K562 (cell line): Measurements from ENCODE around the gene PLXNA3. TPM values are rescaled to one million over a fixed set of nuclear protein-coding genes. Genes with fewer than 3 reads are reported as not detected.

Experiments
- CEBPB ChIP-seq: fragments of 450-650 bp; IDR thresholded peaks from 2 replicates; pipeline ENCODE4 v1.6.1; 2016; ENCODE audit warnings: missing genetic modification characterization, missing compliant biosample characterization
- CEBPG ChIP-seq, 3 experiments: fragments of 200-800 bp in 1 of 3; sonication (Bioruptor generic) in 1 of 3; sonication (generic) in 1 of 3; formaldehyde crosslinking in 1 of 3; IDR thresholded peaks in 2 of 3; conservative IDR thresholded peaks in 1 of 3; 2 replicates each; pipeline versions ENCODE4 v1.6.1 to v1.8.0; 2016 to 2022; ENCODE audit warnings: missing compliant biosample characterization in 2 of 3, missing genetic modification characterization in 2 of 3, mild to moderate bottlenecking in 1 of 3, missing genetic modification reagents in 1 of 3
- EP400 ChIP-seq: fragments of 450-650 bp; IDR thresholded peaks from 2 replicates; pipeline ENCODE4 v1.6.1; 2017; ENCODE audit warnings: antibody characterized with exemption, mild to moderate bottlenecking, moderate library complexity
- FIP1L1 ChIP-seq: fragments of 200-400 bp; formaldehyde crosslinking; IDR thresholded peaks from 2 replicates; pipeline ENCODE4 v1.6.1; 2018; ENCODE audit warnings: mild to moderate bottlenecking, low read depth, low read length; ENCODE audit not compliant: poor library complexity, severe bottlenecking
- HDAC2 ChIP-seq: fragments of 450-650 bp; IDR thresholded peaks from 2 replicates; pipeline ENCODE4 v1.6.1; 2016; ENCODE audit warnings: mild to moderate bottlenecking
- SRSF1 ChIP-seq: fragments of 200-400 bp; formaldehyde crosslinking; IDR thresholded peaks from 2 replicates; pipeline ENCODE4 v1.6.1; 2017; ENCODE audit warnings: mild to moderate bottlenecking, low read depth, low read length, moderate library complexity
- STAG1 ChIP-seq: sonication (generic); formaldehyde crosslinking; IDR thresholded peaks from 2 replicates; pipeline ENCODE4 v1.5.0; 2020; ENCODE audit warnings: missing genetic modification reagents, borderline replicate concordance
- polyA plus RNA-seq, 8 experiments: library from polyadenylated mRNA; depleted of rRNA in 4 of 8; stranded (reverse) in 5 of 8; unstranded in 3 of 8; fragments of >200 nt; fragmentation: Nextera tagmentation in 2 of 8; fragmentation: Illumina TruSeq in 1 of 8; extraction: Ambion mirVana in 2 of 8; extraction: Trizol in 1 of 8; gene quantifications; 2 replicates each; pipeline versions ENCODE4 v1.2.1 to v1.2.3, GENCODE V29; 2011 to 2014; ENCODE audit warnings: inconsistent platforms in 1 of 8, missing spikeins in 1 of 8
- total RNA-seq, 7 experiments: library from RNA; depleted of rRNA in 6 of 7; stranded (reverse); fragments of >200 nt in 6 of 7; fragmentation: Illumina TruSeq in 2 of 7; extraction: Trizol in 2 of 7; gene quantifications; 2 replicates each; pipeline versions ENCODE4 v1.2.1 to v1.2.3, GENCODE V29; 2011 to 2021; ENCODE audit warnings: low replicate concordance in 1 of 7
- TF ChIP-seq, protein P1 (sequence below): sonication (generic); formaldehyde crosslinking; IDR thresholded peaks from 2 replicates; pipeline ENCODE4 v1.8.1; 2023; ENCODE audit warnings: mild to moderate bottlenecking, missing genetic modification reagents
- TF ChIP-seq, protein P2 (sequence below): fragments of 450-650 bp; IDR thresholded peaks from 2 replicates; pipeline ENCODE4 v1.6.1; 2016; ENCODE audit warnings: missing biosample characterization, missing genetic modification characterization

Gene PLXNA3
- total and polyA plus RNA-seq, 9 of the 15 experiments (the other 6 are each of a cell fraction or from before 2014, with no cell fraction given), result 0.32 to 47.8 (median 7.5) TPM

DNA sequence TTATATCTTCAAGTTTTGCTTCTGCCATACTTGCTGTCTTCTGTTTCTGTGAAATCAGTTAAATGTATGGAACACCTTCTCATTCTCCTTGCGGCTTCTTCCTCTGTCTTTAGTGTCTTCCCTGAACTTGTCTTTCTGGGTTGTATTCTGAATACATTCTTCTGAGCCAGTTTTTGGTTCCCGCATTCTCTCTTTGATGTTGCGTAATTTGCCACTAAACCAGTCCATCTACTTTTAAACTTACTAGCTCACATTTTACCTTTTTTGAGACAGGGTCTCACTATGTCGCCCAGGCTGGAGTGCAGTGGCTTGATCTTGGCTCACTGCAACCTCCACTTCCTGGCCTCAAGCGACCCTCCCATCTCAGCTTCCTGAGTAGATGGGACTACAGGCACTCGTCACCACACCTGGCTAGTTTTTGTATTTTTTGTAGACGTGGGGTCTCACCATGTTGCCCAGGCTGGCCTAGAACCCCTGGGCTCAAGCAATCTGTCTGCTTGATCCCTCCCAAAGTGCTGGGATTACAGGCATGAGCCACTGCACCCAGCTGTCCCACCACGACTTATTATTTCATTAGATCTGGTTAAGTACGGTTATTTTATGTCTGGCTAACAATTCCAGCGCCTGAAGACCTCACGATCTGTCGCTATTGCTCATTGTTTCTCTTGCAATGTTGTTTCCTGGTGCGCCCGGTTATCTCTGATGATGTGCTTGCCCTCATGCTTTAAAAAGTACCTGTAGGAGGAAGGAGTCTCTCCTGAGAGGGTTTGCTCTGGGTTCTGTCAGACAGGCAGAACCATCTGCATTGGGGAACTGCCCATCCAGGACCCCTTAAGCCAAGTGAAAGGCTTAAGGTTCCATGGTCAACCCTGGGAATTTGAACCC is 67.8 kb downstream of the PLXNA3 start (continued):
- TF ChIP-seq CEBPG (CRISPR knock-in tag; IDR thresholded peaks at IDR 0.05) (no peak), CEBPG (tag; conservative IDR thresholded peaks at IDR 0.05 in 1 of 2, IDR thresholded peaks at IDR 0.05 in 1 of 2) (peak in 1 of 2 experiments; percentile 74; a peak in 2 of 4 replicates), EP400 (no peak), CEBPB (tag) (peak; percentile 86), FIP1L1 (no peak), HDAC2 (no peak), STAG1 (no peak), SRSF1 (no peak)
- TF ChIP-seq, protein P1, sequence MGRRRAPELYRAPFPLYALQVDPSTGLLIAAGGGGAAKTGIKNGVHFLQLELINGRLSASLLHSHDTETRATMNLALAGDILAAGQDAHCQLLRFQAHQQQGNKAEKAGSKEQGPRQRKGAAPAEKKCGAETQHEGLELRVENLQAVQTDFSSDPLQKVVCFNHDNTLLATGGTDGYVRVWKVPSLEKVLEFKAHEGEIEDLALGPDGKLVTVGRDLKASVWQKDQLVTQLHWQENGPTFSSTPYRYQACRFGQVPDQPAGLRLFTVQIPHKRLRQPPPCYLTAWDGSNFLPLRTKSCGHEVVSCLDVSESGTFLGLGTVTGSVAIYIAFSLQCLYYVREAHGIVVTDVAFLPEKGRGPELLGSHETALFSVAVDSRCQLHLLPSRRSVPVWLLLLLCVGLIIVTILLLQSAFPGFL, result no peak
- TF ChIP-seq, protein P2, sequence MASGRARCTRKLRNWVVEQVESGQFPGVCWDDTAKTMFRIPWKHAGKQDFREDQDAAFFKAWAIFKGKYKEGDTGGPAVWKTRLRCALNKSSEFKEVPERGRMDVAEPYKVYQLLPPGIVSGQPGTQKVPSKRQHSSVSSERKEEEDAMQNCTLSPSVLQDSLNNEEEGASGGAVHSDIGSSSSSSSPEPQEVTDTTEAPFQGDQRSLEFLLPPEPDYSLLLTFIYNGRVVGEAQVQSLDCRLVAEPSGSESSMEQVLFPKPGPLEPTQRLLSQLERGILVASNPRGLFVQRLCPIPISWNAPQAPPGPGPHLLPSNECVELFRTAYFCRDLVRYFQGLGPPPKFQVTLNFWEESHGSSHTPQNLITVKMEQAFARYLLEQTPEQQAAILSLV (tag), result peak; percentile 20; the same call in 1 of the 2 replicates
- TF ChIP-seq, all 486 proteins: peak for 4
